HFF-Myc (cell line): ENCODE results near the gene LRRK2.
"Not testable (repeated sequence)": the region's sequence is repeated elsewhere in the genome, so short reads cannot be mapped to it uniquely, and the experiment has no call there.

Experiments
- DNase-seq: peaks from one replicate; pipeline ENCODE4 v3.0.0-alpha.2; 2011; ENCODE audit warnings: low read depth; ENCODE audit errors: extremely low read depth
- H3K4me3 ChIP-seq: replicated peaks from 2 replicates; pipeline ENCODE4 v1.5.1; 2011; ENCODE audit warnings: low read depth, mild to moderate bottlenecking, control low read depth, low read length
- CTCF ChIP-seq: IDR thresholded peaks from 2 replicates; pipeline ENCODE4 v1.5.1; 2012; ENCODE audit warnings: mild to moderate bottlenecking, low read depth, low read length, control low read depth; ENCODE audit errors: missing control alignments

Gene LRRK2

GRCh38 chr12:40209886-40210285, 14.9 kb upstream of the LRRK2 start:
- TF ChIP-seq CTCF, result no peak
- no peak overlapping the region for H3K4me3 ChIP-seq
- DNase-seq, result no peak

- not testable (repeated sequence) for DNase-seq, H3K4me3 ChIP-seq
Observed at GRCh38 chr12:40211186-40211585, 13.6 kb upstream of the LRRK2 start.

- DNase-seq, result no peak
- no peak for TF ChIP-seq CTCF
Observed at GRCh38 chr12:40212566-40212965, 12.2 kb upstream of the LRRK2 start.

GRCh38 chr12:40215982-40216381, 8.8 kb upstream of the LRRK2 start:
- no peak overlapping the region for H3K4me3 ChIP-seq
- no peak for TF ChIP-seq CTCF
- no peak for DNase-seq

More at GRCh38 chr12:40212566-40212965, 12.2 kb upstream of the LRRK2 start:
- H3K4me3 ChIP-seq, result no peak overlapping the region

- DNase-seq, result no peak
- no peak overlapping the region for H3K4me3 ChIP-seq
- TF ChIP-seq CTCF, result no peak
Observed at GRCh38 chr12:40216516-40217288, 8.1 kb upstream of the LRRK2 start.

- no peak for TF ChIP-seq CTCF
- DNase-seq, result no peak
- H3K4me3 ChIP-seq, result no peak overlapping the region
Observed at GRCh38 chr12:40219760-40220159, 5.0 kb upstream of the LRRK2 start.

- DNase-seq, result no peak
- H3K4me3 ChIP-seq, result no peak overlapping the region
- TF ChIP-seq CTCF, result no peak
Observed at GRCh38 chr12:40222247-40222646, 2.5 kb upstream of the LRRK2 start.
